Measurements from ENCODE around the gene OSBPL3.
"Not testable (repeated sequence)": the region's sequence is repeated elsewhere in the genome, so short reads cannot be mapped to it uniquely, and the experiment has no call there.

The OSBPL3 gene

GRCh38 chr7:24797270-24797669, 182.7 kb downstream of the OSBPL3 start:
- no peak for DNase-seq (ENCODE audit: low read depth in 2 of 2)

DNA sequence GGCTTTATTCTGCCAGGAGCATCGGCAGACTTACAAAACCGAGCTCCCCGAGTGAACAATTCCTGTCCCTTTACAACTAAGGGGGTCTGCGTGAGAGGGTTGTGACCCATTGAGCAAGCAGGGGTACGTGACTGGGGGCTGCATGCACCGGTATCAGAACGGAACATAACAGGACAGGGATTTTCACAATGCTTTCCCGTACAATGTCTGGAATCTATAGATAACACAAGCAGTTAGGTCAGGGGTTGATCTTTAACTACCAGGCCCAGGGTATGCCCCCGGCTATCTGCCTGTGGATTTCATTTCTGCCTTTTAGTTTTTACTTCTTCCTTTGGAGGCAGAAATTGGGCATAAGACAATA, 184.6 kb downstream of the OSBPL3 start:
- no peak for DNase-seq (ENCODE audit: low read depth in 2 of 2)

DNA sequence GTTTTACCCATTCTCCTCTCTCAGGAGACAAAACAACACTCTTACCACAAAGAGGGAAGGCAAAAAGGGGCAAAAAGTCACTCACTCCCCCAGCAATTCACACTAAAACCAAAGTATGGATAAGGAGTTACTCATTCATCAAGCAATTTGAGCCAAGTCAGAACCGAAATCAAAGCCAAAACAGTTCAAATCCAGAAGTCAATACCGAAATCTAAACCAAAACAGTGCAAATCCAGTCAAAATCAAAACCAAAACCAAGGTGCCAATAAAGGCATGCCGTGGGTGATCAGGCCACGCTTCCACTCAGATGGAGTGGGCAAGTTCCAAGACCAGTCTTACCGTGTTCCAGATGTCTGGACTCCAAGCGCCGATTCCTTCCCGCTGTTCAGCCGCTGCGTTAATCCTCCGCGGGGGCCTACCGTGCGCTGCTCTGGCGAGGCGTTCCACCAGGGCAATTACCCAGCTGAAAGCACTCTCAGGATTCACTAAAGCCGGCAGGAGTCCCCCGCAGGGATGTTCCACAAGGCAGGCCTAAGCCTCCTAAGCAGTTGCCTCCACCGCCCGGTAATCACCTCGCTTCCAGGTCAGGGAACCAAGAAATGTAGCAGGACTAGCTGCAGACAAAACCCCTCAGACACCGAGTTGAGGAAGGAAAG, 185.1 kb downstream of the OSBPL3 start:
- not testable (repeated sequence) for DNase-seq (ENCODE audit: low read depth in 2 of 2)

DNA sequence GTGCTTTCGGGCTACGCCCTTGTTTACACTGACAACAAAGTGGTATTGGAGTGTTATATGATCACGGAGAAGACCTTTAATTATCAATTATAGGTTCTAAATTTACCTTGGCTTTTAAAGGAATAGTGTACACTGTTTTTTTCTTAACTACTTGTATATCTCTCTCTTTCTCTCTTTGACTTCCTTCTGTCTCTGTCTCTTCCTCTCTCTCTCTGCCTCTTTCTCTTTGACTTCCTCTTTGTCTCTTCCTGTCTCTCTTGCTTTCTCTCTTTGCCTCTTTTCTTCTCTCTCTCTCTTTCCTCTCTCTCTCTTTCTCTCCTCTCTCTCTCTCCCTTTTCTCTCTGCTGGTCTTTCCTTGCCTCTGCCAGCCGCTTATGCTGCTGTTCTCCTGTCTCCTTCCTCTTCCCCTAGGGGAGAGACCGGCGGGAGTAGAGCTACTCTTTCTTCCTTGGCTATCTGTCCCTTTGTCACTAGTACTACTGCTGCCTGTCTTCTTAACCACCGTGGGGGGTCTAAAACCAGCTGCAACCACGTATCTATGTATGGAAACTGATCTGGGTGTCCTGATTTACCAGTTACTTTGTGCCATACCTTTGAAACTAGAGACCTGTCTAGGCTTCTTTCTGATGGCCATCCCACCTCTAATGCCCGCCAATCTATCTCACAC, 185.9 kb downstream of the OSBPL3 start:
- DNase-seq (ENCODE audit: low read depth in 2 of 2): no peak

DNA sequence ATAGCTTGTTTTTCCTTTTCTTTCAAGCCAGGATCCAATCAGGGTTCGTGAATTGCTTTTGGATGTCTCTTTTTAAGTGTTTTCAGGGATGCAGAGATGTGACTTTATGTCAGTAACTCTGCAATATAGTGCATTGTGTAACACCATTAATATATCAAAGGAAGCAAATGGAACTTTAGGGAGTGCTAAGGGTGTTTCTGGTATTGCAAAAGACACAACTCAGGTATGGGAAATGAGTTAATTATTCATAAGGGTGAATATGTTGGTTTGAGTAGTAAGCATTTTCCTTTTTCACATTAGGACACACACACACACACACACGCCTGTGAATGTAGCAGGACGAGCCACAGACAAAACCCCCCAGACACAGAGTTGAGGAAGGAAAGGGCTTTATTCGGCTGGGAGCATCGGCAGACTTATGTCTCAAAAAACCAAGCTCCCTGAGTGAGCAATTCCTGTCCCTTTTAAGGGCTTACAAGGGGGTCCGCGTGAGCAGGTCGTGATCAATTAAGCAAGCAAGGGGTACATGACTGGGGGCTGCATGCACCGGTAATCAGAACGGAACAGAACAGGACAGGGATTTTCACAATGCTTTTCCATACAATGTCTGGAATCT, 190.9 kb downstream of the OSBPL3 start:
- DNase-seq (ENCODE audit: low read depth in 2 of 2): no peak

DNA sequence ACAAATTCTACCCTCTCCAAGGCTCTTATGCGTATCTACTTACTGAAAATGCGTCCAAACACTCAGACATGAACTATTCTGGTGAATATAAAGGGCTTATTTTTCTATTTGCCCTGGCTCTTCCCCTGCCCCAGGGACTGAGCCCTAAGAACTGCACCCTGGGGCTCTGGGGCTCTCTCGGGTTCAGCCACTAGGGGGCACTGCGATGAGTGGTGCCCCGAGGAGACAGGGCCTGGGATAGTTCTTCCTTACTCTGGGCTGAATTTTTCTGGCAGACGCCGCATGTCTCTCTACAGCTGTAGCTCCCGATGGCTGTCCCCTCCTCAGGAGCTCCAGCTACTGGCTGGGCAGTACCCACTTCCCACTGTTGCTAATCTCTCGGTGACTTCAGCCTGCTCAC, 191.9 kb downstream of the OSBPL3 start:
- no peak for DNase-seq (ENCODE audit: low read depth in 2 of 2)

GRCh38 chr7:24786941-24787340, 193.0 kb downstream of the OSBPL3 start:
- no peak for DNase-seq (ENCODE audit: low read depth in 2 of 2)

- DNase-seq (ENCODE audit: low read depth in 2 of 2): no peak
These were observed 193.7 kb downstream of the OSBPL3 start for GRCh38 chr7:24786306-24786705.

GRCh38 chr7:24784277-24784676, 195.7 kb downstream of the OSBPL3 start:
- no peak for DNase-seq (ENCODE audit: low read depth in 2 of 2)

- no peak for DNase-seq (ENCODE audit: low read depth in 2 of 2)
These were observed 196.3 kb downstream of the OSBPL3 start for GRCh38 chr7:24783698-24784097.

DNA sequence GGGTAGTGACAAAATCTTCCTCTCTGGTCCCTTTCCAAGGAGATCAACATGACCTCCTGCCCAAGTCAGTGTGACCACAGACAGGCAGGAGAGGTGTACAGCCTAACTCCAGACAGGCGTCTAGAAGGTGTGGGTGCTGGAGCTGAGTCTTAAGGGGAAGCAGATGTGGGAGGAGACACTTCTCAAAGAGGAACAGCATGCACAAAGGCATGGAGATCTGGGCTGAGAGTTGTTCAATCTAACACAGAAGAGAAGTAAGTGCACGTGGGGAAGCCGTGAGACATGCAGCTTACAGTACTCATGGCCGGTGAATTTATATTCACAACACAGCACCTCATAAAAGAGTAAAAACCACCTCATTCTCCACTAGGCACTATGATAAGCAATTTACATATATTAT, 198.9 kb downstream of the OSBPL3 start:
- no peak for DNase-seq (ENCODE audit: low read depth in 2 of 2)

GRCh38 chr7:24779283-24779655, 200.7 kb downstream of the OSBPL3 start:
- no peak for DNase-seq (ENCODE audit: low read depth in 2 of 2)

- DNase-seq (ENCODE audit: low read depth in 2 of 2): no peak
These were observed 201.3 kb downstream of the OSBPL3 start for GRCh38 chr7:24778543-24779282.

DNA sequence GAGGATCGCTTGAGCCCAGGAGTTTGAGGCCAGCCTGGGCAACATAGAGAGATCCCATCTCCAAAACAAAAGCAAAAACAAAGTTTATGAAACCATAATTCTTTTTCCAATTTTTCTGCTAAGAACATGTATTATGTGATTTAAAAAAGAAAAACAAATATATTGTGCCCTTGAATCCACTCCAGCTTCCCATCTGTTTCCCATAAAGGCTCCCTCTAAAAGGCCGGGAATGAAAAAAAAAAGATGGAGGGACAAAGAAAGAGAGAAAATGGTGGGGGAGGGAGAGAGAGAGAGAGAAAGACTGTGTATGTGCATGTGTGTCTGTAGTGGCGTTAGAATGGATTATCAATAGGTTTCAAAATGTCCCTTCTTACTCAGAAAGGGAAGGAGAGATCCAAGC, 202.2 kb downstream of the OSBPL3 start:
- DNase-seq (ENCODE audit: low read depth in 2 of 2): no peak

DNA sequence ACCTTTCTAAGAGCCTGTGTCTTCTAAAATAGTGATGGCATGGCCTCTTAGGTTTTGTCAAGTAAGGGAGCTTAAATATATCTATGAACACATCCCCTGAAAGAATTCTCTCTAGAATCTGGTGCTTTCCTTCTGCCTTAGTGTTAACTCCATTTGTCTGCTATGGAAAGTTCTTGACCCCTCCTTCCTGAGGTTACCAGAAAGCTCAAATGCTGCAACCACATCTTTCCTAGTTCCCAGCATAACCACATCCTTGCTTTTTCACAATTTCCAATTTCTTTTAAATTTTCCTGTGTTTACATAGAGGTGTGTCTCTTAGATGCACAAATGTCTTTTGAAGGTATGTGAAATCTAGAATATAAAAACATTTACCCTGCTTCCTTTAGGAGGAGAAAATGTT, 206.3 kb downstream of the OSBPL3 start:
- no peak for DNase-seq (ENCODE audit: low read depth in 2 of 2)

DNA sequence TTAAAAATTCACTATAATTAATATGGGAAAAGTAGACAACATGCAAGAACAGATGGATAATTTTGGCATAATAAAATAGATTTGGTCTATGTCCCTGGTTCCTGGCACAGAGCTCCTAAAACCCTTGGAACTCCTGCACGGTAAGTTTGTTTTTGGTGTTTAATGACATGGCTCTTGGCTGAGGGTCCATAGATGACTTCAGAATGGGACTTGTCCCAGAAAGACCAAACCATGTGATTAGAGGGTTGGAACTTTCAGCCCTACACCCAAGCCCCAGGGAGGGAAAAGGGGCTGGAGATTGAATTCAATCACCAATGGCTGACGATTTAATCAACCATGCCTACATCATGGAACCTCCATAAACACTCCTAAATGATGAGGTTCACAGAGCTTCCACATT, 210.1 kb downstream of the OSBPL3 start:
- no peak for DNase-seq (ENCODE audit: low read depth in 2 of 2)

- DNase-seq (ENCODE audit: low read depth in 2 of 2): no peak
These were observed 210.8 kb downstream of the OSBPL3 start for GRCh38 chr7:24769014-24769830.

- DNase-seq (ENCODE audit: low read depth in 2 of 2): no peak
These were observed 212.0 kb downstream of the OSBPL3 start for GRCh38 chr7:24767878-24768569.

DNA sequence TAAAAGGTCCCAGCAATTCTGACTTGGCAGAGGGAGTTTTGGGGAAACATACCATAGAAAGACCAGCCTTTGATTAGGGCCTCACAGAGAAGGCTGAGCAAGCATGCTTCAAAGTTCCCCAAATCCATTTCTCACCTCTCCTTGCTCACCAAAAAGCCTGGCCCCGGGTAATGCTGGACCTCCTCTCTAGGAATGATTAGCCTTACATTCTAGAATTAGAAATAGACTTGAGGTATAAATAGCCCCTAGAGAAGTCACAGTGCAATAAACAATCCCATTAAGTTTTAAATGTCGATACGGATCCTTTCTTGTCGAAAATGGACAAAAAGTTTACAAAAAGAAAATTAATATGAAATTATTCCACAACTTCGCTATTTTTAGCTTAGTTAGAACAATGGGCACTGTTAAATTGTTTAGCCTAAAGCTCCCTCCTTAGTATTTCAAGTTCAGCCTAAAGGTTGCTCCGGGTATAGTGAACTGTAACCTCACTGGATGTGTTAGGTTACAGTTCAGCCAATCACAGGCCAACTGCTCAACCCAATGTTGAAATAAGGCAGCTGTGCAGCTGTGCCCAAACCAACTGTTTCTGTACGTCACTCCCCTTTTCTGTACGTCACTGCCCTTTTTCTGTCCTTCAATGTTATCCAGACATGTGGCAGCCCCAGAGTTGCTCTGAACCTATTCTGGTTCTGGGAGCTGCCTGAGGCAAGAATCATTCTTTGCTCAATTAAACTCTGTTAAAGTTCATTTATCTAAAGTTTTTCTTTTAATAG, 214.8 kb downstream of the OSBPL3 start:
- DNase-seq (ENCODE audit: low read depth in 2 of 2): no peak

DNA sequence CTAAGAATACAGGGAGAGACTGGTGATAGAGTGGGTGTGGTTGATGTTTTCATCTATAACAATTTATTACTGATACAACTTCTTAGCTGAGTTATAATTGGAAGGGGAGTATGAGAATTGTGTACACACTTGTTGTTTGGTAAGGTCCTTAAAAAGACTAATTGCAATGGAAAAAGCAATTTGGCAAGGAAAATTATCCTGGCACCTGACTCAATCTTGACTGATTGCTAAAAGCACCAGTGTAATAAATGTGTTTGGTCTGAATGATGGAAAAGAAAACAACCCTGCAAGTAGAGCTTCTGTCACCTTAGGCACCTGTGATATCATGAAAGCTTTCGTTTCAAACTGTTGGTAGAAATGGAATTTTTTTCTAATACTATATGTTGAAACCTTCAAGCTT, 216.0 kb downstream of the OSBPL3 start:
- DNase-seq (ENCODE audit: low read depth in 2 of 2): no peak

Data from stimulated activated CD4-positive, alpha-beta T cell treated with anti-CD3 and anti-CD28 coated beads, Interleukin-4, amount 100 ng/mL, for 48 hours (primary cell).